SU-DHL-6 (cell line): Measurements from ENCODE around the gene NLRP6.
"Not testable (repeated sequence)": the region's sequence is repeated elsewhere in the genome, so short reads cannot be mapped to it uniquely, and the experiment has no call there.

Experiments
- EZH2phosphoT487 ChIP-seq: fragments of 200-600 bp; sonication (generic), shearing (Covaris generic); conservative IDR thresholded peaks from 2 replicates; pipeline ENCODE4 v1.6.1; 2018; ENCODE audit warnings: mild to moderate bottlenecking, antibody characterized with exemption, low read length, moderate library complexity, mixed read lengths
- TF ChIP-seq, protein P1 (sequence below): fragments of 200-600 bp; sonication (generic); IDR thresholded peaks from one replicate; pipeline ENCODE4 v1.5.1; 2017; ENCODE audit warnings: antibody characterized with exemption, mild to moderate bottlenecking, low read length, moderate library complexity; ENCODE audit not compliant: insufficient read depth, poor library complexity, severe bottlenecking

DNA sequence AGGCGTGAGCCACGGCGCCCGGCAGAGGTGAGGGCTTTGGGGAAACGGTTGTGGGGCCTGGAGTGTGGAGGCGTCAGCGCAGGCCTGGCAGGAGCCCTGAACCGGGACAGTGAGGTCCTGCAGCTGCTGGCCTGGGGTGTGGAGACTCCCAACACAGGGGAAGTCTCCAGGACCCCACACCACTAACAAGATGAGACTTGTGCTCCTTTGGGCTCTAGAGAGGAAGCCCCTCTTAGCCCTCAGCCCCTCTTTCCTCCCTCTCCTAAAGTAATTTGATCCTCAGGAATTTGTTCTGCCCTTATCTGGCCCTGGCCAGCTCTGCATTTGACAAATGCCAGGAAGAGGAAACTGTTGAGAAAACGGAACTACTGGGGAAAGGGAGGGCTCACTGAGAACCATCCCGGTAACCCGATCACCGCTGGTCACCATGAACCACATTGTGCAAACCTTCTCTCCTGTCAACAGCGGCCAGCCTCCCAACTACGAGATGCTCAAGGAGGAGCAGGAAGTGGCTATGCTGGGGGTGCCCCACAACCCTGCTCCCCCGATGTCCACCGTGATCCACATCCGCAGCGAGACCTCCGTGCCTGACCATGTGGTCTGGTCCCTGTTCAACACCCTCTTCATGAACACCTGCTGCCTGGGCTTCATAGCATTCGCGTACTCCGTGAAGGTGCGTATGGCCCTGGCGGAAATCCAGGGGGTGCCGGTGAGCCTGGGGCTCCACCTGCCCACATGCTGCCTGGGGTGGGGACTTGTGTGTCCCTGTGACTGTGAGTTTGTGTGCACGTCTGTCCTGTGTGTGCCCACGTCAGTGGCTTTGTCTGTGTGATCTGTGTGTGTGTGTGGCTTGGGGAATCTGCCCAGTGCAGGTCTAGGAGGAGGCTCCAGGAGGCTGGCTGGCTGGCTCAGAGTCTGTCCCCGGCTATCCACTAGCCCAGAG, 29.8 kb downstream of the NLRP6 start, which contains the start of gene IFITM2:
- TF ChIP-seq, protein P1, sequence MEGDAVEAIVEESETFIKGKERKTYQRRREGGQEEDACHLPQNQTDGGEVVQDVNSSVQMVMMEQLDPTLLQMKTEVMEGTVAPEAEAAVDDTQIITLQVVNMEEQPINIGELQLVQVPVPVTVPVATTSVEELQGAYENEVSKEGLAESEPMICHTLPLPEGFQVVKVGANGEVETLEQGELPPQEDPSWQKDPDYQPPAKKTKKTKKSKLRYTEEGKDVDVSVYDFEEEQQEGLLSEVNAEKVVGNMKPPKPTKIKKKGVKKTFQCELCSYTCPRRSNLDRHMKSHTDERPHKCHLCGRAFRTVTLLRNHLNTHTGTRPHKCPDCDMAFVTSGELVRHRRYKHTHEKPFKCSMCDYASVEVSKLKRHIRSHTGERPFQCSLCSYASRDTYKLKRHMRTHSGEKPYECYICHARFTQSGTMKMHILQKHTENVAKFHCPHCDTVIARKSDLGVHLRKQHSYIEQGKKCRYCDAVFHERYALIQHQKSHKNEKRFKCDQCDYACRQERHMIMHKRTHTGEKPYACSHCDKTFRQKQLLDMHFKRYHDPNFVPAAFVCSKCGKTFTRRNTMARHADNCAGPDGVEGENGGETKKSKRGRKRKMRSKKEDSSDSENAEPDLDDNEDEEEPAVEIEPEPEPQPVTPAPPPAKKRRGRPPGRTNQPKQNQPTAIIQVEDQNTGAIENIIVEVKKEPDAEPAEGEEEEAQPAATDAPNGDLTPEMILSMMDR = not testable (repeated sequence)
- not testable (repeated sequence) for TF ChIP-seq EZH2phosphoT487
